GM21619 (cell line): ENCODE results near the gene ZNF511.

ENCODE experiments used
- ATAC-seq: cut with Tn5 transposase; IDR thresholded peaks from one replicate; pipeline ENCODE4 v1.9.1; 2021; ENCODE audit not compliant: unreplicated experiment

Gene ZNF511

GRCh38 chr10:133289761-133290160 is 19.0 kb upstream of the ZNF511 start:
- ATAC-seq, result no peak

DNA sequence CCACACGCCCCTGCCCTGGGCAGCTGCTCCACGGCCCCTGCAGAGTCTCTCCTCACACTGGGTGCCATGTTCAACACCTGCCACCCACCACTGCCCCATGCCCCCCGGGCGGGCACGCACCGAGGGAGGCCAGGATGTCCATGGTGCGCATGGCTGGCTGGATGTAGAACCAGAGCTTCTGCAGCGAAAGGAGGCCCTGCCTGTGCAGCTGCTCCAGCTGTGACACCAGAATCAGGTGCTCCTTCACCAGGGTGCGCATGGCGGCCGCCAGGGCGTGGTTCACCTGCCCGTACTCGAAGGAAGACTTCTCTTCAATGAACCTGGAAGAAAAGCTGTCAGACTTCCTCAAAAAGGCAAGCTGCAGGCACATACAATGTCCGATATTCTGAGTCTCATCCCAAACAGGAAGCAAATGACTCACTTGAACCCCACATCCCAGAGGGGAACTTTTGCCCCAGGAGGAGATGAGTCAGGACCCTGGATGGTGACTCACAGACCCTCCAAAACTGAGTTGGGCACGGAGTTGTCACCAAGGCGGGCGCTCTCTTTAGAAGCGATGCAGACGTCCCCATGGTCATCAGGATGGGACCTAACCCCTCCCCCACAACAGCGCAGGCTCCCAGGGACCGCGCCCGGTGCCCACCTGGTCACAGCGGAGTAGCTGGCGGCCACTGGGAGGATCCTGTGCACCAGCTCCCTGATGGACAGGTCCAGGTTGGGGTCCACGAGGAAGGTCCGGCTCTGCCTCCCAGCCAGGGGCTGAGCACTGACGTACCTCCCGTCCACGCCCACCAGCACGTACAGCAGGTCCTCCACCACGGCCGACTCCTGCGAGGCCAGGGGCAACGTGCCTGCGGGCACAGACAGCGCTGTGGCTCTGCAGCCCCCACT is 15.6 kb upstream of the ZNF511 start:
- ATAC-seq, result no peak

DNA sequence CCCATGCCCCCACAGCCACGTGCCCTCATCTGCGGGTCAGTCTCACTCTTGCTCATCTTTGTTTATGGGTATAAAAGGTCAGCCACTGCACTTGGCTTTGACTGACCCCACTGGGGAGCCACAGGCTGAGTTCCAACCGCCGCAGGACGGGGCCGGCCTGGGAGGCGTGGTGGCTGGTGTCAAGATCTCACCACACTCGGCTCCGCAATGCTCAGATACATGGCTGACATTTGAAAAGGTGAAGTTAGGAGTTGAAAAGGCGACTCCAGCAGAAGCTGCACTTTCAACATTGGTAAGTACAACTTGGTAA is 14.9 kb upstream of the ZNF511 start:
- ATAC-seq, result no peak

DNA sequence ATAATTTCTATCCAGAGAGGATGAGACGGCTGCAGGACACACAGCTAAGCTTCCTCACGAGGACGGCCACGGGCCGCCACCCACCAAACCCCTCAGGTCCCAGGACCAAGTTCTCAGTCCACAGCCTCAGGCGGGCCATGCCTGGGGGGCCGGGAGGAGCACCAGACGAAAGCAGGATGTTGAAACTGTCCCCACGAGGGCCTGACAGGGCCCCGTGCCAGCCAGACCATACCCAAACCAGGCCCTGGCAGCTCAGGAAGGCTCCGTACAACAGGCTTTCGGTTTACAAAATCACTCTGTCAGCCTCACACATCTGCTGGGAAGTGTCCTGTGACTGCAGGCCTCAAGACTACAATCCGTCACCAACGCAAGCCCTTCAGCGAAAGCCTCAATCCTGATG is 14.5 kb upstream of the ZNF511 start:
- no peak for ATAC-seq

GRCh38 chr10:133295426-133296320 is 13.0 kb upstream of the ZNF511 start:
- ATAC-seq, result no peak

GRCh38 chr10:133297504-133297903 is 11.2 kb upstream of the ZNF511 start:
- ATAC-seq, result no peak

DNA sequence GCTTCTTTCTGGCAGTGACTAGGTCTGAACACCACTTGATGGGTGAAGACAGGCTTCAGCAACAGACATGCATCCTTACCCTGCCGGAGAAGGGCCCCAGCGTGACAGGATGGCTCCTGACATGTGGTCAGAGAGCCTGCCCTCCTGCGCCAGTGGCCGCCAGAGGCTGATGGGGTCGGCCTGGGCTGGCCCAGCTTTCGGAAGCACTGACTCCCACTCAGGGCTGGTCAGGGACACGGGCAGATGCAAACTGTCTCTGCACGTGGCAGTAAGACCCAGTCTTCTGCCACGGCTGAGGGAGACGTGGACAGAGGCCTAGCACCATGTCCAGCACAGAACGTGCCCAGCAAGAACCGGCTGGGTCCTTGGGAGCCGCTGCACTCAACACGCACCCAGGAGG is 10.2 kb upstream of the ZNF511 start:
- no peak for ATAC-seq

- ATAC-seq, result no peak
These were observed 9.5 kb upstream of the ZNF511 start for GRCh38 chr10:133299224-133299623.

GRCh38 chr10:133299738-133300137 is 9.0 kb upstream of the ZNF511 start:
- no peak for ATAC-seq

GRCh38 chr10:133302230-133302629 is 6.5 kb upstream of the ZNF511 start:
- ATAC-seq, result no peak

GRCh38 chr10:133303206-133303605 is 5.5 kb upstream of the ZNF511 start:
- no peak for ATAC-seq

- ATAC-seq, result no peak
These were observed 2.6 kb upstream of the ZNF511 start for GRCh38 chr10:133306097-133306476.

- no peak for ATAC-seq
These were observed 1.8 kb upstream of the ZNF511 start for GRCh38 chr10:133306941-133307379.

DNA sequence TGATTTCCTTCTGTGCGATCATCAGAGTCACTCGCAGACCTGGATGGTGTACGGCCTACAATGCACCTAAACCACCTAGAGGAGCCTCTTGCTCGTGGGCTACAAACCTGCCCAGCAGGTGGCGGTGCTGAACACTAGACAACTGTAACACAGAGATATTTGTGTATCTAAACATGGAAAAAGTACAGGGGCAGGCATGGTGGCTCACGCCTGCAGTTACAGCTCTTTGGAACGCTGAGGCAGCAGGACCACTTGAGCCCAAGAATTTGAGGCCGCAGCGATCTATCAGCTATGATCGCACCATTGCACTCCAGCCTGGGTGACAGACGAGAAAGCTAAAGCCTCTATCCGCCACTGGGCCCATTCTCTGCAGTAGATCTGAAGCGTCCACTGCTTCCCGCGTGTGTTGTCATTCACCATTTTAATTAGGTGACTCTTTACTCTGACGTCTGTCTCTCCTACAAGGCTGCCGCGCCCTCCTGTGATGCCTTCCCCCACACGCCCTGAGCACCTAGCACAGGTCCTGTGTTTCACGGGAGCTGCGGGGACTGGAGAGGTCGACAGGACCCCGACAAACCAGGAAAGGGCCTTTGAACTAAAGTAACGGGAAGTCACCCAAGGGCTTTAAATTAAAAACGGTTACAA is 816 bp upstream of the ZNF511 start:
- peak; percentile 41 for ATAC-seq

DNA sequence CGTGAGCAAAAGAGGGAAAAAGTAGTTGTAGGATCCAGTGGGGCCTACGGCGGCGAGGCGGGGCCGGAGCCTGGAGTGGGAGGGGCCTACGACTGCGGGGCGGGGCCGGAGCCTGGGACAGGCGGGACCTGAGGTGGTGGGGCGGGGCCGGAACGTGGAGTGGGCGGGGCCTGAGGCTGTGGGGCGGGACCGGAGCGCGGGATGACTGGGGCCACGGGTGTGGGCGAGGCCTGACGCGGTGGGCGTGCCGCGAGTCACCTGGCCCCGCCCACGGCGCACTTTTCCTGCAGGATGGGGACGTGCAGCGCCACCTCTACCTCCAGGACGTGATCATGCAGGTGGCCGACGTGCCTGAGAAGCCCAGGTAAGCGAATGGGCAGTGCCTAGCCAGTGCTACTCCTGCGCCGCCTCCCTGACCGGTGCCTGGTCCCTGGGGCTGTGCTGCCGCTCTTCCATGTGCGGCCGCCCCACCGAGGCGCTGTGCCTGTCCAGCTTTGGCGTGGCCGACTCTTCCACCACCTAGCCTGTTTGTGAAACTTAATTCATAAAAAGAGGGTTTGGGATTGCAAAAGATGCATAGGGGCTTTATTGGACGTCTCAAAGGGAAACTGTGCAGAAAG is 496 bp downstream of the ZNF511 start:
- ATAC-seq, result peak; percentile 66

DNA sequence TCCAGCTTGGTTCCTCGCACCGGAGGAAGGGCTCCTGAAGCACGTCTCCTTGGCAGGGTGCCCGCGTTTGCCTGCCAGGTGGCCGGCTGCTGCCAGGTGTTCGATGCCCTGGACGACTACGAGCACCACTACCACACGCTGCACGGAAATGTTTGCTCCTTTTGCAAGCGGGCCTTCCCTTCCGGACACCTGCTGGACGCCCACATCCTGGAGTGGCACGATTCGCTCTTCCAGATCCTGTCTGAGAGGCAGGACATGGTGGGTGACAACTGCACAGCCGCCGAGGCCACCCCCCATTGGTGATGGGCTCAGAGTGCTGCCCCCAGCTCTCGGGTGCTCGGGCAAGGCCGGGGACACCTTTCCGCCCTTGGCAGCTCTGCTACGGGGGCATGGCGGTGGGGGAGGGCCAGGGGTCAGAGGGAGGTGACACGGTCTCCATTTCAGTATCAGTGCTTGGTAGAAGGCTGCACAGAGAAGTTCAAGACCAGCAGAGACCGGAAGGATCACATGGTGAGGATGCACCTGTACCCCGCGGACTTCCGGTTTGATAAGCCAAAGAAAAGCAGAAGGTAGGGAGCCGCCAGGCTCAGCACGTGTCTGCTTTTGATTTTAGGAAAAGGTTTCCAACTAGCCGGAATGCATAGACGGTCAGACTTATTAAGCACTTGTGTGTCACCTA is 1.1 kb downstream of the ZNF511 start:
- no peak for ATAC-seq

DNA sequence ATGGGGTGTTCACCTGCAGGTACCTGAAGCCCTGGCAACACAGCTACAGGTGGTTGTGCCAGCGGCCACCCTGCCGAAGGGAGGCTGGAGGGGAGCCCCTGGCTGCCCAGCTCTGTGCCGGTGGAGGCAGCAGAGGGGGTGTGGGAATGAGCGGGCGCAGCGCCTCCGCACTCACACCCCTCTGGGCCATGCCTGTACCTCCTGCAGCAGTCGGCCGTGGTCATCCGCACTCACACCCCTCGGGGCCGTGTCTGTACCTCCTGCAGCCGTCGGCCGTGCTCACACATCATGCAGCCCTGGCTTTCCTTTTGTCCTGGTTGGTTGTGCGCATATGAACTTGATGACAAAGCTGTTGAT is 1.7 kb downstream of the ZNF511 start:
- ATAC-seq, result no peak

GRCh38 chr10:133310789-133311188 is 2.1 kb downstream of the ZNF511 start:
- ATAC-seq, result no peak

DNA sequence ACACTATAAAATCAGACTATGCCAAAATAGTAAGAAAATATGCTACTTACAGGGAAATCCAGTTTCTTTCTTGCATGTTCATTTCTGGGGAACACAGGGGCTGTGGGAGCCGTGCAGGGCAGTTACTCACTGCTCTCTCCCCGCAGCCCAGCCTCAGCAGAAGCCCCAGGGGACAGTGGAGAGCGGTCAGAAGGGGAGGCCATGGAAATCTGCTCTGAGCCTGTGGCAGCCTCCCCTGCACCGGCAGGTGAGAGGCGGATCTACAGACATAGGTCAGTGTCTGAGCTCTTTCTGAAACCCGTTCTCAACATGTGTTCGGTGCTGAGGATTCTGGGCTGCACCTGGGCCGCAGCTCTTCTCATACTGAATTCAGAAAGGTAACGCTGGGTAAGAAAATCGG is 2.9 kb downstream of the ZNF511 start:
- no peak for ATAC-seq

DNA sequence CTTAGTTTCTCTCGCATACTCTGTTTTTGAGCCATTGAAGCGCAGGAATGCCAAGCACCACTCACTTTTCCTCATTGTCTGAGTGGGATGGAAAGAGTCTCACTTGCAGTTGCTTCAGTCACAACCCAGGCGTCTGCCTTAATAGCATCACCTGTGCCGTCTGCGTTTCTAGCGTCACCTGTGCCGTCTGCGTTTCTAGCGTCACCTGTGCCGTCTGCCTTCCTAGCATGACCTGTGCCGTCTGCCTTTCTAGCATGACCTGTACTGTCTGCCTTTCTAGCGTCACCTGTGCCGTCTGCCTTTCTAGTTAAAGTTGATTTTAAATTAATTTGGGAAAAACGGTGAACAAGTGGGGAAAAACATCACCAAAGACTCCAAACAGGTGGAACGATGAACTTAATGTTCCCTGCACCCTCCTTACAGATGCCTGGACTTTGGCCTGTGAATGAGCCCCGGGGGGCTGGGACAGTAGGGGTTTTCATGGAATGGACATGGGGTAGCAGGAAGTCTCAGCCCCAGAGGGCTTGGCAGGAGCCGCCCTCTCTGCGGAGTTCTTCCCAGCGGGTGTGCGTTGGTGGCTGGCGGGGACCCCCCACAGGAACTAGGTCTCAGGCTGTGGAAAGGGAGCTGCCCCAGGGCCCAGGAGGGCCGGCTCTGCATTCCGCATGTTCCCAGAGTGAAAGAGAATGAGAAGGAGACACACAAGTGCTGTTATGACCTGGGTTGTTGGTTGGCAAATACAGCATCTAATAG is 3.5 kb downstream of the ZNF511 start:
- no peak for ATAC-seq
